Natural killer cell treated with Interleukin-12 subunit alpha and Interleukin-12 subunit beta and Interleukin-15 and Interleukin-18, amount 100 ng/mL, for 72 hours (primary cell): ENCODE measurements around the gene PACSIN3. TPM values are rescaled to one million over a fixed set of nuclear protein-coding genes. Genes with fewer than 3 reads are reported as not detected.

Source experiments
- ATAC-seq, 2 donors: fragments of 150-1000 bp; cut with Tn5 transposase in 1 of 2; sonication (Bioruptor Pico), chemical (Tn5 transposase) in 1 of 2; 2 replicates each; pipeline ENCODE4 v1.10.0; 2021
- DNase-seq: peaks from one replicate; pipeline ENCODE4 v3.0.0; 2022; ENCODE audit warnings: low spot score
- H3K27ac Mint-ChIP-seq, 2 donors: 1 replicate in 1 of 2; 2 replicates in 1 of 2; pipeline ENCODE4 v1.8.0; 2022; ENCODE audit warnings: mixed read lengths in 2 of 2, mild to moderate bottlenecking in 1 of 2, moderate library complexity in 1 of 2
- H3K27me3 Mint-ChIP-seq, 2 donors: 1 replicate in 1 of 2; 2 replicates in 1 of 2; pipeline ENCODE4 v1.8.0; 2022; ENCODE audit warnings: mixed read lengths in 2 of 2
- H3K36me3 Mint-ChIP-seq: one replicate; pipeline ENCODE4 v1.8.0; 2022; ENCODE audit warnings: mixed read lengths
- H3K4me1 Mint-ChIP-seq, 2 donors: 1 replicate in 1 of 2; 2 replicates in 1 of 2; pipeline ENCODE4 v1.8.0; 2022; ENCODE audit warnings: low read depth in 2 of 2, mixed read lengths in 2 of 2, mild to moderate bottlenecking in 1 of 2
- H3K4me3 Mint-ChIP-seq: one replicate; pipeline ENCODE4 v1.8.0; 2022; ENCODE audit warnings: mixed read lengths
- H3K9me3 Mint-ChIP-seq: 2 replicates; pipeline ENCODE4 v1.8.0; 2022; ENCODE audit warnings: mixed read lengths
- total RNA-seq, 2 donors: library from RNA; stranded (reverse); gene quantifications; one replicate each; pipeline ENCODE4 v1.2.3, GENCODE V29; 2022

Gene PACSIN3
- total RNA-seq, 2 donors from 2014 or later: 1.1 to 4.0 TPM

GRCh38 chr11:47177846-47178245 lies 8.4 kb downstream of the PACSIN3 start:
- peak overlapping the region; percentile 91 to 97 for H3K27ac Mint-ChIP-seq

GRCh38 chr11:47177229-47177845 lies 8.9 kb downstream of the PACSIN3 start:
- H3K4me1 Mint-ChIP-seq: peaks cover 28 to 33% of the 10 kb centered on the region in 2 donors
- peak overlapping the region; percentile 91 to 97 for H3K27ac Mint-ChIP-seq
- H3K9me3 Mint-ChIP-seq: no peaks in the 10 kb centered on the region
- H3K4me3 Mint-ChIP-seq: peak overlapping the region; percentile 91
- ATAC-seq (peak; percentile 68 to 78), DNase-seq (peak; percentile 79)
- H3K36me3 Mint-ChIP-seq: no peaks in the 10 kb centered on the region
- no peaks in the 10 kb centered on the region for H3K27me3 Mint-ChIP-seq

More at GRCh38 chr11:47177846-47178245, 8.4 kb downstream of the PACSIN3 start:
- Mint-ChIP-seq H3K36me3 (no peaks in the 10 kb centered on the region), H3K4me3 (peak overlapping the region; percentile 91), H3K4me1 (peaks cover 25 to 29% of the 10 kb centered on the region in 2 donors), H3K9me3 (no peaks in the 10 kb centered on the region), H3K27me3 (no peaks in the 10 kb centered on the region)
- DNase-seq (no peak), ATAC-seq (no peak)

- ATAC-seq: peak; percentile 98
- Mint-ChIP-seq H3K27me3 (no peaks in the 10 kb centered on the region), H3K36me3 (no peaks in the 10 kb centered on the region), H3K9me3 (no peaks in the 10 kb centered on the region), H3K4me1 (peaks cover 31 to 36% of the 10 kb centered on the region in 2 donors), H3K4me3 (peak within 1 kb of the TSS; percentile 91), H3K27ac (peak within 1 kb of the TSS; percentile 91 to 97)
- DNase-seq: peak; percentile 99
These were observed 9.7 kb downstream of the PACSIN3 start, which contains the start of gene ARFGAP2 for GRCh38 chr11:47176328-47177228. Gene ARFGAP2, minus strand, starts transcription at chr11:47176879. Its CDS starts 26 bp downstream, at chr11:47176853.

DNA sequence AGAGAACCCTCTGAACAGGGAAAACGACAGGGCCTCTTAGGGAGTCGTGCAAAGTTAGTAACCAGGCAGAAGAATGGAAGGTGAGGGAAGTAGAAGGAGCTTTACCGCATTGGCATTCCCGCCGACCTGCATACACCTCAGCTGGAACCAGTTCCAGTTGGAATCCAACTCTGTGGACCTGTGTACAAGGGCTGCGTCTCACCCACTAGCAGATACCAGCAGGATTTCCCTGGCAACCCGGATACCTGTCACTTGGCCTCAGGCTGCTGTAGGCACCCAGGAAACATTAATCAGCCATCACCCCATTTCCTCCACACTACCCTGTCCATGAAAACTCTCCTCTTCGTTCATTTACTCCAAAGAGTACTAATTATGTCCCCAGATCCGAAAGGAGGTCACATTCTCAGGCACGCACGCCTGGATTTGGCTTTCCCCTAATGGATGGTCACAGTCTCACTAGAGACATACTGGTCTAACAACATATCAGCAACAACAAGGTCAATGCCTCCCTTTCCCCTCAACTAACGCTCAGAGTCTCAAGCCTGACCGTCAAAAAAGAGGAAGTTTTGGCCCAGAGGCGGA lies 10.4 kb downstream of the PACSIN3 start:
- Mint-ChIP-seq H3K36me3 (no peaks in the 10 kb centered on the region), H3K4me1 (peaks cover 32 to 38% of the 10 kb centered on the region in 2 donors), H3K27ac (peak overlapping the region; percentile 91 to 97), H3K4me3 (peak overlapping the region; percentile 91), H3K9me3 (no peaks in the 10 kb centered on the region), H3K27me3 (no peaks in the 10 kb centered on the region)
- ATAC-seq: no peak
- no peak for DNase-seq

DNA sequence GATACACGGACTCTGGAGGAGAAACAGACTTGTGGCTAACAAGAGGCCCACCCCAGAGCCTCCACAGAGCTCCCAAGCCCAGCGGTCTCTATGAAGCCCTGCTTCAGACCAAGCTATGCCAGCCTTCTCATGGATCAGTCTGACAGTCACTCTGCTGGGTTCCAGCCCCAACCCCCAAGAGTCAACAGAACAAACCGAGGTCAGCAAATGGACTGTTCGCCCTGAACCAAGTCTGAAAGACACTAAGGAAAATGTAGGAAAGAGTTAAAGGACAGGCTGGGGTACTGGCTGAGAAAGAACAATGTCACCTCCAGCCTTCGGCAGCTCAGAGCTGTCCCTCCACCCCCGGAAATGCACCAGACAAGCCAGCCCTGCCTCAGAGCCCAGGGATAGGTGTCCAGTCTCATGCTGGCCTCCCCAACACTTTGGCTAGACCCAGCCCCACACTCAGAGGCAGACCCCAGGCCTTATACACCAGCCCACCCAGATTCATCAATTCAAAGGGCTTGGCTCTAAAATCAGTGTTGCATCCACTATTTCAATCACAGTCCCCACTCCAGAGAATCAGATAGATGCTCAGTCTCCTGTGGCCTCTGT lies 13.4 kb downstream of the PACSIN3 start:
- Mint-ChIP-seq H3K4me1 (peaks cover 32 to 37% of the 10 kb centered on the region in 2 donors), H3K27ac (no peak overlapping the region), H3K36me3 (no peaks in the 10 kb centered on the region), H3K27me3 (no peaks in the 10 kb centered on the region), H3K9me3 (no peaks in the 10 kb centered on the region), H3K4me3 (no peak overlapping the region)
- ATAC-seq (no peak), DNase-seq (no peak)

- Mint-ChIP-seq H3K27ac (no peak overlapping the region), H3K9me3 (no peaks in the 10 kb centered on the region), H3K4me3 (no peak overlapping the region), H3K4me1 (peaks cover 25 to 29% of the 10 kb centered on the region in 2 donors), H3K36me3 (no peaks in the 10 kb centered on the region), H3K27me3 (no peaks in the 10 kb centered on the region)
- ATAC-seq: no peak
- DNase-seq: no peak
These were observed 14.4 kb downstream of the PACSIN3 start for GRCh38 chr11:47171856-47172255.

GRCh38 chr11:47171061-47171838 lies 15.0 kb downstream of the PACSIN3 start:
- H3K4me1 Mint-ChIP-seq: peaks cover 25 to 29% of the 10 kb centered on the region in 2 donors
- no peak overlapping the region for H3K27ac Mint-ChIP-seq
- DNase-seq (no peak), ATAC-seq (no peak)
- H3K27me3 Mint-ChIP-seq: no peaks in the 10 kb centered on the region
- no peaks in the 10 kb centered on the region for H3K36me3 Mint-ChIP-seq
- no peak overlapping the region for H3K4me3 Mint-ChIP-seq
- H3K9me3 Mint-ChIP-seq: no peaks in the 10 kb centered on the region

DNA sequence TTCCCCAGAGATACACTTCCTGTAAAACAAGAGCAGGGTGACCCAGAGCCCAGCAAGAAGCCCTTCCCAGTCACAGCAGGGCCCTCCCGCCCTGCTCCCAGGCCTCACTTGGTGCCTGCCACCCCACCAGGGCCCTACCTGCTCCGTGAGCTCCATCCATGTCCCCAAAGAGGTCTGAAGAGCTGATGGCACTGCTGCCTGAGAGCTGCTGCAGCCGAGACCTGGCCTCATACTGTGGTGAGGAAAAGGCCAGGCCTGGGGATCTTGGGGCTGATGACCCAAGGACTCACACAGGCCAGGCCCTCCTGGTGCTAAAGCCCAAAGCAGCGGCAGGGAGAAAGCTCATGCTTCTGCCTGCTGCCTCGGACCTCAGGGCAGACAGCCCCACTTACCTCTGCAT lies 19.9 kb downstream of the PACSIN3 start:
- Mint-ChIP-seq H3K36me3 (no peaks in the 10 kb centered on the region), H3K9me3 (no peaks in the 10 kb centered on the region), H3K27ac (no peak overlapping the region), H3K4me1 (peaks cover 0 to 6% of the 10 kb centered on the region in 2 donors), H3K27me3 (no peaks in the 10 kb centered on the region), H3K4me3 (no peak overlapping the region)
- DNase-seq (no peak), ATAC-seq (no peak)

GRCh38 chr11:47165253-47165840 lies 20.9 kb downstream of the PACSIN3 start:
- H3K36me3 Mint-ChIP-seq: no peaks in the 10 kb centered on the region
- H3K4me1 Mint-ChIP-seq: peaks cover 0 to 4% of the 10 kb centered on the region in 2 donors
- no peak for ATAC-seq
- H3K4me3 Mint-ChIP-seq: no peak overlapping the region
- H3K9me3 Mint-ChIP-seq: no peaks in the 10 kb centered on the region
- H3K27ac Mint-ChIP-seq: no peak overlapping the region
- H3K27me3 Mint-ChIP-seq: no peaks in the 10 kb centered on the region
- no peak for DNase-seq

DNA sequence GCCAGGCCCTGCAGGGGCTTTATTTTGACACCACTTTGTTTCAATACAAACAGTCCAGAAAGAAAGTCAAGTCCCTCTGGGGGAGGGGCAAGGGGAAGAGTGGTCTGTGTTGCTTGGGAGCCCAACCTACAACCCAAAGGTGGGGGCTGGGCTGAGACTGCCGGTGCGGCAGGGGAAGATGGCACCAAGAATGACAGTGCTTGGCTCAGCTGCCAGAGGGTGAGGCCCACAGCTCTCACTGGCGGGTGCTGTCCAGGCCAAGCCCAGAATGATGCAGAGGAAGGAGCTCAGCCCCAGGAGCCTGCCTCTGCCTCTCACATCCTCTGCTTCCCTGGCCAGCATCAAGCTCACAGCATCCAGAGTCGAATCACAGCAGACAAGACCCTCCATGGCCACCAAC lies 21.9 kb downstream of the PACSIN3 start:
- H3K27me3 Mint-ChIP-seq: no peaks in the 10 kb centered on the region
- H3K4me3 Mint-ChIP-seq: no peak overlapping the region
- ATAC-seq (no peak), DNase-seq (no peak)
- H3K4me1 Mint-ChIP-seq: peaks cover 0 to 4% of the 10 kb centered on the region in 2 donors
- H3K36me3 Mint-ChIP-seq: no peaks in the 10 kb centered on the region
- H3K9me3 Mint-ChIP-seq: no peaks in the 10 kb centered on the region
- H3K27ac Mint-ChIP-seq: no peak overlapping the region

DNA sequence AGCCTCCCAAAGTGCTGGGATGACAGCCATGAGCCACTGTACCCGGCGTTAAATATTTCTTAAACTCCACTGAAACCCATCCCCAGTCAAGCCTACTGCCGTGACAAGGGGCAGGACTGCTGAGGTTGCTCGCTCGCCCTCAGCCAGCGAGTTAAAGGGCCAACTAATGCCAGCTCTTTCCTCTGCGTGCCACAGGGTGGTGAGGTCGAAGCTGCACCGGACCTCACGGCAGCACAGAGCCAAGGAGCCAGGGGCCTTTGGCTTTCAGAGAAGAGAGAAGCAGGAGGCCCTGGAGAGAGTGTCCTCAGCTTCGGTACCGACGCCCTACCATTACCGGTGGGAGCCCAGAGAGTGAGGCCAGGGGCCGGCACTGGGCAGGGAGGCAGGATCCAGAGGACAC lies 22.3 kb downstream of the PACSIN3 start:
- no peaks in the 10 kb centered on the region for H3K36me3 Mint-ChIP-seq
- no peak for DNase-seq
- H3K4me1 Mint-ChIP-seq: peaks cover 0 to 4% of the 10 kb centered on the region in 2 donors
- H3K4me3 Mint-ChIP-seq: no peak overlapping the region
- ATAC-seq: no peak
- no peaks in the 10 kb centered on the region for H3K27me3 Mint-ChIP-seq
- H3K9me3 Mint-ChIP-seq: no peaks in the 10 kb centered on the region
- H3K27ac Mint-ChIP-seq: no peak overlapping the region

DNA sequence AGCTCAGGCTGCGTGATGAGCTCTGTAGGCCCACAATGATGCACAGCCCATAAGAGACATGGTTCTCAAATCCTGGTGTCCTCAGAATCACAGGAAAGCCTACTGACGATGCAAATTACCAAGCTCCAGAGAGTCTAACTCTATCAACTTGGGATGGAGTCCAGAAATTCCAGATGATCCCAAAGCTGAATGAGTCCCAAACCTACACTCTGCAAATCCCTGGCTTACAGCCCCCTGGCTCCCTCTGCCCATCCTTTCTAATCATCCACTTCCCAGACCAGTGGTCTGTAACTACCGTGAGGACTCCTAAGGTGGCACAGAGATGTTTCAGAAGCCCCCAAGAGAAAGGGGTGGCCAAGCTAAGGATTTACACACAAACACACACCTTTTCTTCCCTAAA lies 23.0 kb downstream of the PACSIN3 start:
- Mint-ChIP-seq H3K27ac (no peak overlapping the region), H3K27me3 (no peaks in the 10 kb centered on the region), H3K4me3 (no peak overlapping the region), H3K4me1 (peaks cover 0 to 4% of the 10 kb centered on the region in 2 donors), H3K36me3 (no peaks in the 10 kb centered on the region), H3K9me3 (no peaks in the 10 kb centered on the region)
- DNase-seq (no peak), ATAC-seq (no peak)

- Mint-ChIP-seq H3K4me3 (no peak overlapping the region), H3K9me3 (no peaks in the 10 kb centered on the region), H3K36me3 (no peaks in the 10 kb centered on the region), H3K4me1 (peaks cover 0 to 4% of the 10 kb centered on the region in 2 donors), H3K27ac (no peak overlapping the region), H3K27me3 (no peaks in the 10 kb centered on the region)
- ATAC-seq (no peak), DNase-seq (no peak)
These were observed 23.8 kb downstream of the PACSIN3 start for GRCh38 chr11:47162426-47162825.
